Lung (tissue), 12 donors: ENCODE measurements around the gene CXCR5. TPM values are rescaled to one million over a fixed set of nuclear protein-coding genes. Genes with fewer than 3 reads are reported as not detected.

Experiments used
- ATAC-seq: fragments of 200-7000 bp; cut with Tn5 transposase; one replicate; pipeline ENCODE4 v1.9.1; 2020; ENCODE audit warnings: moderate number of reproducible peaks; ENCODE audit not compliant: insufficient read depth, low FRiP score
- DNase-seq, 3 donors: peaks; one replicate each; pipeline ENCODE4 v3.0.0-alpha.2; 2013 to 2017
- H3K27ac ChIP-seq, 2 donors: one replicate each; pipeline ENCODE4 v1.5.1; 2013; ENCODE audit warnings: mild to moderate bottlenecking in 2 of 2, moderate library complexity in 2 of 2, control low read depth in 1 of 2, inconsistent platforms in 1 of 2, low read depth in 1 of 2, low read length in 1 of 2
- H3K27me3 ChIP-seq, 3 donors: one replicate each; pipeline ENCODE4 v1.5.1; 2013; ENCODE audit warnings: low read length in 2 of 3; ENCODE audit not compliant: control insufficient read depth in 3 of 3, insufficient read depth in 3 of 3
- H3K36me3 ChIP-seq, 4 donors: one replicate each; pipeline ENCODE4 v1.5.1; 2013; ENCODE audit warnings: low read length in 4 of 4, mild to moderate bottlenecking in 1 of 4, moderate library complexity in 1 of 4; ENCODE audit not compliant: control insufficient read depth in 4 of 4, insufficient read depth in 4 of 4
- H3K4me1 ChIP-seq, 5 donors: one replicate each; pipeline ENCODE4 v1.5.1; 2013; ENCODE audit warnings: low read length in 5 of 5, mild to moderate bottlenecking in 2 of 5, moderate library complexity in 1 of 5; ENCODE audit not compliant: control insufficient read depth in 5 of 5, insufficient read depth in 5 of 5
- H3K4me3 ChIP-seq: one replicate; pipeline ENCODE4 v1.5.1; 2013; ENCODE audit warnings: mild to moderate bottlenecking, control low read depth, moderate library complexity
- H3K9ac ChIP-seq, 2 donors: one replicate each; pipeline ENCODE4 v1.5.1; 2013; ENCODE audit warnings: low read length in 2 of 2, control low read depth in 1 of 2; ENCODE audit not compliant: insufficient read depth in 1 of 2
- H3K9me3 ChIP-seq, 4 donors: one replicate each; pipeline ENCODE4 v1.5.1; 2013; ENCODE audit warnings: low read length in 3 of 4, mild to moderate bottlenecking in 1 of 4, moderate library complexity in 1 of 4; ENCODE audit not compliant: control insufficient read depth in 4 of 4, insufficient read depth in 3 of 4
- CTCF ChIP-seq: IDR thresholded peaks from 2 replicates; pipeline ENCODE4 v1.5.1; 2012; ENCODE audit warnings: mild to moderate bottlenecking; ENCODE audit errors: control extremely low read depth, extremely low read depth
- WGBS, 2 donors: extraction: QIAGEN DNeasy Blood & Tissue Kit; methylation state at CpG; one replicate each; pipeline ENCODE4 v1.1.7; 2013; 5-methylcytosine and 5-hydroxymethylcytosine counted together
- polyA plus RNA-seq, 2 donors: library from polyadenylated mRNA; stranded (reverse); fragments of 200-250 nt; gene quantifications; one replicate each; pipeline ENCODE4 v1.2.1, GENCODE V29; 2013
- total RNA-seq, 2 donors: library from RNA; depleted of rRNA in 1 of 2; stranded (reverse); fragments of >200 nt in 1 of 2; gene quantifications; one replicate each; pipeline ENCODE4 v1.2.1, GENCODE V29; 2014 to 2021
- donor health status: control.
- donor health status: control.
- donor health status: Bipolar disorder and iron deficiency.
- donor health status: healthy.
- donor health status: DM: yes; HTN: yes; CAD: no.

Gene CXCR5
- total and polyA plus RNA-seq, 4 donors: 0.16 to 0.65 (median 0.48) TPM; not detected in 1

GRCh38 chr11:118878163-118878563 is 5.5 kb upstream of the CXCR5 start:
- no peaks in the 10 kb centered on the region for H3K4me1 ChIP-seq
- WGBS, 2 donors: 54 to 75% methylated on average over 4 of the region's 4 CpGs
- no peak for ATAC-seq
- H3K4me3 ChIP-seq: no peak overlapping the region
- no peaks in the 10 kb centered on the region for H3K9me3 ChIP-seq
- no peak for DNase-seq
- H3K36me3 ChIP-seq: no peaks in the 10 kb centered on the region
- no peak overlapping the region for H3K27ac ChIP-seq
- peaks cover 0 to under 1% (median 0%) of the 10 kb centered on the region in 3 donors for H3K27me3 ChIP-seq
- no peak overlapping the region for H3K9ac ChIP-seq
- TF ChIP-seq CTCF: no peak

GRCh38 chr11:118881228-118881627 is 2.5 kb upstream of the CXCR5 start:
- no peak overlapping the region for H3K4me3 ChIP-seq
- no peak overlapping the region for H3K9ac ChIP-seq
- no peaks in the 10 kb centered on the region for H3K4me1 ChIP-seq
- peaks cover 0 to 2% (median 0%) of the 10 kb centered on the region in 3 donors for H3K27me3 ChIP-seq
- no peaks in the 10 kb centered on the region for H3K9me3 ChIP-seq
- DNase-seq (no peak), ATAC-seq (no peak)
- WGBS, 2 donors: 72 to 83% methylated on average over 3 of the region's 3 CpGs
- H3K36me3 ChIP-seq: no peaks in the 10 kb centered on the region
- H3K27ac ChIP-seq: no peak overlapping the region
- TF ChIP-seq CTCF: no peak

GRCh38 chr11:118882491-118882890 is 1.2 kb upstream of the CXCR5 start:
- ATAC-seq (no peak), DNase-seq (no peak)
- TF ChIP-seq CTCF: no peak
- no peak overlapping the region for H3K9ac ChIP-seq
- H3K4me3 ChIP-seq: no peak overlapping the region
- 33 to 54% methylated on average over 5 of the region's 5 CpGs for WGBS, 2 donors
- H3K27me3 ChIP-seq: peaks cover 0 to 2% (median 0%) of the 10 kb centered on the region in 3 donors
- no peak overlapping the region for H3K27ac ChIP-seq
- H3K9me3 ChIP-seq: no peaks in the 10 kb centered on the region
- no peaks in the 10 kb centered on the region for H3K36me3 ChIP-seq
- no peaks in the 10 kb centered on the region for H3K4me1 ChIP-seq

- Histone ChIP-seq H3K27me3 (peaks cover 0 to 2% (median 0%) of the 10 kb centered on the region in 3 donors), H3K27ac (no peak overlapping the region), H3K9ac (no peak overlapping the region), H3K4me3 (no peak overlapping the region), H3K9me3 (no peaks in the 10 kb centered on the region), H3K36me3 (no peaks in the 10 kb centered on the region), H3K4me1 (peaks cover 0 to 3% (median under 1%) of the 10 kb centered on the region in 5 donors)
- no peak for DNase-seq
- TF ChIP-seq CTCF: no peak
- 61 to 84% methylated on average over 1 of the region's 1 CpG for WGBS, 2 donors
- ATAC-seq: no peak
These were observed 706 bp upstream of the CXCR5 start for GRCh38 chr11:118883004-118883367.
